H1 (cell line): ENCODE data around the gene DOCK10. TPM values are rescaled to one million over a fixed set of nuclear protein-coding genes. Genes with fewer than 3 reads are reported as not detected.

Experiments used
- CTCF ChIA-PET: fragments of 300-600 bp; sonication (Branson Sonifier 250); formaldehyde crosslinking; loops from one replicate; lab custom pipeline; 2021; ENCODE audit not compliant: partially characterized antibody; lab: Charles Lee
- POLR2A ChIA-PET: fragments of 300-600 bp; sonication (Branson Sonifier 250); formaldehyde crosslinking; loops from one replicate; lab custom pipeline; 2021; ENCODE audit warnings: inconsistent platforms; ENCODE audit not compliant: partially characterized antibody; lab: Charles Lee
- DNase-seq, 2 experiments: peaks; one replicate each; pipeline versions ENCODE4 v3.0.0 to v3.0.0-alpha.2; 2010 to 2022; ENCODE audit warnings: low spot score in 2 of 2, low read depth in 1 of 2, mixed read lengths in 1 of 2
- FAIRE-seq: peaks from 2 replicates; lab custom pipeline; 2011; peaks lifted over from hg19 to GRCh38; lab: Jason Lieb, UNC
- H2AFZ ChIP-seq: 2 replicates; pipeline ENCODE4 v1.8.1; 2012; ENCODE audit warnings: low read length, inconsistent platforms
- H2AK5ac ChIP-seq: 2 replicates; pipeline ENCODE4 v1.6.1; 2013; ENCODE audit warnings: low read depth, low read length
- H2BK120ac ChIP-seq: replicated peaks from 2 replicates; pipeline ENCODE3; 2013; ENCODE audit warnings: low read depth, low read length, inconsistent platforms
- H2BK12ac ChIP-seq: 2 replicates; pipeline ENCODE4 v1.6.1; 2013; ENCODE audit warnings: low read depth, low read length
- H2BK15ac ChIP-seq: 2 replicates; pipeline ENCODE4 v1.6.1; 2013; ENCODE audit warnings: low read length
- H2BK20ac ChIP-seq: 2 replicates; pipeline ENCODE4 v1.6.1; 2013; ENCODE audit warnings: low read length
- H2BK5ac ChIP-seq: 2 replicates; pipeline ENCODE4 v1.6.1; 2013; ENCODE audit warnings: low read depth, low read length
- H3K14ac ChIP-seq: 2 replicates; pipeline ENCODE4 v1.6.1; 2013; ENCODE audit warnings: inconsistent platforms; ENCODE audit not compliant: insufficient read length
- H3K18ac ChIP-seq: 2 replicates; pipeline ENCODE4 v1.6.1; 2013; ENCODE audit warnings: low read length; ENCODE audit errors: extremely low read depth
- H3K23ac ChIP-seq: 2 replicates; pipeline ENCODE4 v1.6.1; 2013; ENCODE audit warnings: inconsistent platforms; ENCODE audit not compliant: insufficient read length
- H3K23me2 ChIP-seq: 2 replicates; pipeline ENCODE4 v1.6.1; 2013; ENCODE audit warnings: low read depth, low read length
- H3K27ac ChIP-seq: 2 replicates; pipeline ENCODE4 v1.6.1; 2011; ENCODE audit warnings: low read depth, low read length, inconsistent platforms
- H3K27me3 ChIP-seq, 4 experiments: replicated peaks in 1 of 4; 1 replicate in 1 of 4; 2 replicates in 3 of 4; pipeline versions ENCODE4 v1.6.1 to v1.8.1; 2011 to 2013; ENCODE audit warnings: low read length in 3 of 4, mild to moderate bottlenecking in 3 of 4, inconsistent platforms in 2 of 4, mixed read lengths in 2 of 4, moderate library complexity in 1 of 4; ENCODE audit not compliant: control insufficient read depth in 3 of 4, insufficient read depth in 3 of 4; ENCODE audit errors: extremely low read depth in 1 of 4
- H3K36me3 ChIP-seq, 4 experiments: 2 replicates each; pipeline versions ENCODE4 v1.6.1 to v1.8.1; 2011 to 2013; ENCODE audit warnings: mild to moderate bottlenecking in 4 of 4, low read length in 3 of 4, moderate library complexity in 2 of 4, control low read depth in 1 of 4, inconsistent platforms in 1 of 4; ENCODE audit not compliant: insufficient read depth in 4 of 4, control insufficient read depth in 2 of 4
- H3K4ac ChIP-seq: replicated peaks from 2 replicates; pipeline ENCODE3; 2013; ENCODE audit warnings: low read length, low read depth, mixed read lengths, inconsistent platforms; ENCODE audit not compliant: insufficient read length
- H3K4me1 ChIP-seq, 4 experiments: replicated peaks in 1 of 4; 1 replicate in 1 of 4; 2 replicates in 3 of 4; pipeline versions ENCODE4 v1.6.1 to v1.8.1; 2011 to 2013; ENCODE audit warnings: low read length in 3 of 4, inconsistent platforms in 2 of 4, mixed read lengths in 1 of 4; ENCODE audit not compliant: insufficient read depth in 4 of 4, control insufficient read depth in 3 of 4
- H3K4me2 ChIP-seq, 2 experiments: 2 replicates each; pipeline versions ENCODE4 v1.6.1 to v1.8.1; 2011 to 2013; ENCODE audit warnings: low read depth in 2 of 2, low read length in 2 of 2, control low read depth in 1 of 2, inconsistent platforms in 1 of 2, mild to moderate bottlenecking in 1 of 2; ENCODE audit not compliant: insufficient read depth in 1 of 2
- H3K4me3 ChIP-seq, 4 experiments: fragments of 200-600, 300-600 bp in 1 of 4; sonication (generic), shearing (Covaris generic), sonication (Bioruptor Twin) in 1 of 4; 2 replicates each; pipeline versions ENCODE4 v1.5.1 to v1.8.1; 2011 to 2016; ENCODE audit warnings: low read length in 4 of 4, low read depth in 3 of 4, control low read depth in 2 of 4, inconsistent platforms in 2 of 4, mild to moderate bottlenecking in 2 of 4, mixed read lengths in 1 of 4, moderate library complexity in 1 of 4; ENCODE audit not compliant: insufficient read depth in 2 of 4; ENCODE audit errors: extremely low read depth in 1 of 4
- H3K56ac ChIP-seq: replicated peaks from 2 replicates; pipeline ENCODE3; 2013; ENCODE audit warnings: low read depth, mild to moderate bottlenecking, mixed read lengths, low read length, inconsistent platforms; ENCODE audit not compliant: insufficient read length
- H3K79me1 ChIP-seq: 2 replicates; pipeline ENCODE4 v1.6.1; 2013; ENCODE audit warnings: low read depth, low read length, control low read depth
- H3K79me2 ChIP-seq, 2 experiments: 2 replicates each; pipeline versions ENCODE4 v1.6.1 to v1.8.1; 2012 to 2013; ENCODE audit warnings: low read length in 2 of 2, mild to moderate bottlenecking in 2 of 2, inconsistent platforms in 1 of 2; ENCODE audit not compliant: insufficient read depth in 2 of 2, control insufficient read depth in 1 of 2
- H3K9ac ChIP-seq, 4 experiments: replicated peaks in 1 of 4; 1 replicate in 1 of 4; 2 replicates in 3 of 4; pipeline versions ENCODE4 v1.6.1 to v1.8.1; 2011 to 2013; ENCODE audit warnings: low read depth in 3 of 4, low read length in 3 of 4, control low read depth in 2 of 4, mild to moderate bottlenecking in 2 of 4, moderate library complexity in 2 of 4, inconsistent platforms in 1 of 4; ENCODE audit errors: extremely low read depth in 1 of 4
- H3K9me3 ChIP-seq, 2 experiments: 2 replicates each; pipeline versions ENCODE4 v1.6.1 to v1.8.1; 2012 to 2013; ENCODE audit warnings: mild to moderate bottlenecking in 2 of 2, moderate library complexity in 2 of 2, control low read depth in 1 of 2, inconsistent platforms in 1 of 2, low read depth in 1 of 2, low read length in 1 of 2, mixed read lengths in 1 of 2; ENCODE audit not compliant: insufficient read depth in 2 of 2
- H4K20me1 ChIP-seq, 2 experiments: replicated peaks in 1 of 2; 2 replicates each; pipeline versions ENCODE3 to v1.8.1; 2011 to 2013; ENCODE audit warnings: inconsistent platforms in 2 of 2, low read length in 2 of 2, mild to moderate bottlenecking in 1 of 2; ENCODE audit not compliant: insufficient read depth in 2 of 2, control insufficient read depth in 1 of 2
- H4K5ac ChIP-seq: 2 replicates; pipeline ENCODE4 v1.6.1; 2013; ENCODE audit warnings: low read length, low read depth, mixed read lengths, inconsistent platforms; ENCODE audit not compliant: insufficient read length
- H4K8ac ChIP-seq: 2 replicates; pipeline ENCODE4 v1.8.0; 2013; ENCODE audit warnings: mild to moderate bottlenecking, moderate library complexity, low read length, inconsistent platforms; ENCODE audit not compliant: insufficient read depth; ENCODE audit errors: extremely low read depth
- H4K91ac ChIP-seq: replicated peaks from 2 replicates; pipeline ENCODE3; 2013; ENCODE audit warnings: low read length, mixed read lengths, inconsistent platforms; ENCODE audit not compliant: insufficient read length
- CBX8 ChIP-seq: fragments of 300-800, 300-1000 bp; sonication (generic); IDR thresholded peaks from 2 replicates; pipeline ENCODE4 v1.7.1; 2016; ENCODE audit warnings: low read depth, low read length, borderline replicate concordance
- WGBS, 2 experiments: shearing (Covaris generic) in 1 of 2; methylation state at CpG; one replicate each; pipeline versions ENCODE4 v1.1.6 to v1.1.7; 2013 to 2015; ENCODE audit warnings: low lambda C conversion rate in 2 of 2, mixed read lengths in 2 of 2, inconsistent platforms in 1 of 2, low coverage in 1 of 2, missing lambda C conversion rate in 1 of 2; ENCODE audit not compliant: insufficient replicate concordance in 2 of 2, insufficient coverage in 1 of 2, insufficient read length in 1 of 2; ENCODE audit errors: extremely low coverage in 1 of 2, missing lambda C conversion rate in 1 of 2; 5-methylcytosine and 5-hydroxymethylcytosine counted together
- polyA plus RNA-seq, 7 experiments: library from polyadenylated mRNA; depleted of rRNA in 3 of 7; stranded (reverse) in 5 of 7; unstranded in 2 of 7; fragments of >200 nt in 5 of 7; fragments of 200-250 nt in 2 of 7; gene quantifications; 1 replicate in 5 of 7; 2 replicates in 1 of 7; 4 replicates in 1 of 7; pipeline versions ENCODE4 v1.2.1 to v1.2.3, GENCODE V29; 2011 to 2013; ENCODE audit warnings: missing spikeins in 2 of 7, mixed read lengths in 2 of 7
- total RNA-seq: library from RNA; stranded (reverse); fragmentation: NEBNext Ultra II Directional; extraction: Animal tissue kit (Norgen Biotek cat#: 25700); gene quantifications from 2 replicates; pipeline ENCODE4 v1.2.1, GENCODE V29; 2021

The DOCK10 gene
- total and polyA plus RNA-seq, 2 of the 8 experiments (the other 6 are each of a cell fraction or from before 2014, with no cell fraction given) = 0.33 to 1.6 TPM

- no peak overlapping the region for H3K14ac ChIP-seq
- WGBS, 2 experiments = 88 to 100% methylated on average over 1 to 6 of the region's 6 CpGs
- H3K23ac ChIP-seq = no peak overlapping the region
- no peak overlapping the region for H3K56ac ChIP-seq
- H3K23me2 ChIP-seq = no peaks in the 10 kb centered on the region
- TF ChIP-seq CBX8 = no peak
- TF ChIP-seq, all 59 proteins: peak for 0
- H2BK120ac ChIP-seq = no peak overlapping the region
- H3K9ac ChIP-seq = no peak overlapping the region
- no peaks in the 10 kb centered on the region for H3K79me2 ChIP-seq
- no peak overlapping the region for H2BK20ac ChIP-seq
- FAIRE-seq (no peak), DNase-seq (no peak)
- H2AK5ac ChIP-seq = no peak overlapping the region
- H3K27ac ChIP-seq = no peak overlapping the region
- H3K4me2 ChIP-seq = no peak overlapping the region
- H3K18ac ChIP-seq = no peak overlapping the region
- no peak overlapping the region for H2BK5ac ChIP-seq
- H3K36me3 ChIP-seq = no peaks in the 10 kb centered on the region
- no peak overlapping the region for H4K91ac ChIP-seq
- H2BK12ac ChIP-seq = no peak overlapping the region
- ChIA-PET CTCF (interaction anchor here (0.5 to 3.4 kb wide), 26 partner anchors 9 to 422 kb away, joined by 3 to 13 read pairs (median 4); no protein-coding TSS in a partner anchor), POLR2A (no interaction called here)
- no peak overlapping the region for H4K8ac ChIP-seq
- H3K4me1 ChIP-seq = no peaks in the 10 kb centered on the region
- no peaks in the 10 kb centered on the region for H3K27me3 ChIP-seq
- H3K4ac ChIP-seq = no peak overlapping the region
- H4K20me1 ChIP-seq = no peaks in the 10 kb centered on the region
- H2AFZ ChIP-seq = no peak overlapping the region
- no peaks in the 10 kb centered on the region for H3K79me1 ChIP-seq
- H3K4me3 ChIP-seq = no peak overlapping the region
- no peak overlapping the region for H2BK15ac ChIP-seq
- H3K9me3 ChIP-seq = no peaks in the 10 kb centered on the region
- H4K5ac ChIP-seq = no peak overlapping the region
Observed at GRCh38 chr2:224776795-224777558, 265.3 kb downstream of the DOCK10 start.
